Measurements from ENCODE around the gene ANKS6.

Gene ANKS6

DNA sequence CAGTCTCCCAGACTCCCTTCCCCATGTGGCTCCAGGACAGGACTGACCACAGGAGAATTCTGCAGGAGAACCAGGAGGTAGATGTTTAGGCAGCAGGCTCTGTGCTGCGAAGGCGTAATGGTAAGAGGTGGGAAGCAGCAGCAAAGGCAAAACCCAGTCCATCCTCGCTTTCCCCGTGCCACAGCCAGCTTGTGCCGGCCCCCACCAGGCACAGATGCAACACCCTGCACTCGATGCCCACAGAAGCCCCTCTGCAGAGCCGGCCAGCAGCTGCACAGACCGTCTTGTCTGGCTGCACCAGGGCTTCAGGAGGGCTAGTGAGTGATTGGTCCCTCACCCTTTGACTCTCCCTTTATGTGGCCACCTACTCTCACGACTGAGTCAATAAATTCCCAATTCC is 28.0 kb downstream of the ANKS6 start:
- no peak for DNase-seq

DNA sequence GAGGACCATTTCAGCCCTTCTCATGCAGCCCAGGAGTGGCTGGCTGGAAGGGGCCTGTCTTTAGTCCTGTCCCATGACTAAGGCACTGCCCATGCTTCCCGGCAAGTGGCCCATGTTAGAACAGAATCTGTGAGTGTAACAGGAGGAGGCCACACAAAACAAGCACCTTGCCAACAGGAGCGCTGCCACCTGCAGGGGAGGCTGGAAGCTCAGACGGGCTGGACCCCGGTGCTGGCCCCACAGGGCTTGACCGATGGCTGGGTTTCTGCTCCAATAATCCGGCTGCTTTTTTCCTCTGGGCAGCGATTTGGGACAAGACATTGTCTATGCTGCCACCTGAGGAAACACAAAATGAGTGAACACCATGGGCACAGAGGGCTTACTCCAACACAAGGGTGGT is 28.4 kb downstream of the ANKS6 start:
- no peak for DNase-seq

DNA sequence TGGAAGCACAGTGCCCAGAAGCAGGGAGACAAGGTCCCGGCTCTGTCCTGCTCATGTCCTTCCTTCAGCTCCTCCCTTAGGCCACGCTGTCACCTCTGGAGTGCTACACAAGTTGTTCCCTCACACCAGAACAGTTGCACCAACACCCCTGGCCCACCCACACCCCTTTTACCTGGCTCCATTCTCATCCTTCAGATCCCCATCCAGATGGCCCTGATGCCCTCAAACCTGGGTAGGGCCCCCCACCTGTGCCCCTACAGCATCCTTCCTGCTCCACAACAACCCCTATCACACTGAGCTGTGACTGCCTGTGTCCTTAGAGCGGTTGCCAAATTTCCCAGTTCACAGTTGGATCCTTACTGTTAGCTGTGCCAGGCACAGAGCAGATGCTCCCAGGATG is 29.2 kb downstream of the ANKS6 start:
- DNase-seq = no peak

DNA sequence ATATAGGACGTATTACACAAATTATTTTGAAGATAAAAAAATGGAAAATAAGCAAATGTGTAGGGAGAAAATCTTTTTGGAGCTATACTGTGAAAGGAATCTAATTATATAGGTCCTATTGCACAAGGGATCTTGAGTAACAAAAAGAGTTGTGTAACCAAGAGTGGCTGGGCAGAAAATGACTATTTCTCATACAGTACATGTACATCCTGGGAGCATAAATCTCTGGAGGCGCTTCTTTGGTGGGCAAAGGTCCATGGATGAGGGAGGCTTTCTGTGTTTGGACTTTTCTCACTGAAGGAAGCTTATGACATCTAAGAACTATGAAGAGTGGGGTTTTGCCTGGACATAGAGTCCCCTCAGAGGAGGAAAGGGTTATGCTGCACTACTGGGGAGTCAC is 29.8 kb downstream of the ANKS6 start:
- no peak for DNase-seq

GRCh38 chr9:98765256-98765655 is 31.1 kb downstream of the ANKS6 start:
- DNase-seq = no peak

DNA sequence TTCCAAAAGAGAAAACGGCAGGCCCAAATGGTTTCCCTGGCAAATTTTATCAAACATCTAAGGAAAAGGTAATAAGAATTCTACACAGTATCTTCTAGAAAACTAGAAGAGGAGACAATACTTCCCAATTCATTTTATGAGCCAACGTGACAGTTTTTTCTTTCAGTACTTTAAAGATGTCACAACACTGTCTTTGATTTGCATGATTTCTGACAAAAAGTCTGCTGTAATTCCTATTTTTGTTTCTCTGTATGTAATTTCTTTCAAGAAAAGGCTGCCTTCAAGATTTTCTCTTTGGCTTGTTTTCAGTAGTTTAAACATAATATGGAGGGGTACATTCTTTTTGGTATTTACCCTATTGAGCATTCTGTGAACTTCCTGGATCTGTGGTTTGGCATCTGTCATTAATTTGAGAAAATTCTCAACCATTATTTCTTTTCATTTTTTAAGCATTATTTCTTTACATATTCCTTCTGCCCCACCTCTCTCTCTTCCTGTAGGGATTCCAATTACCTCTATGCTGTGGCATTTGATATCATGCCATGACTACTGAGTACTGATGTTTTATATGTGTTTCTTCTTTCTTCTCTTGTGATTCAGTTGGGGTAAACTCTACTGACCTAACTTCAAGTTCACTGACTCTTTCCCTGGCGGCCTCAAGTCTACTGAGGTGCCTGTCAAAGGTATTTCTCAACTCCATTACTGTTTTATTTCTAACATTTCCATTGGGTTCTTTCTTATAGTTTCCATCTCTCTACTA is 32.2 kb downstream of the ANKS6 start:
- DNase-seq = no peak

GRCh38 chr9:98760231-98760630 is 36.1 kb downstream of the ANKS6 start:
- no peak for DNase-seq

DNA sequence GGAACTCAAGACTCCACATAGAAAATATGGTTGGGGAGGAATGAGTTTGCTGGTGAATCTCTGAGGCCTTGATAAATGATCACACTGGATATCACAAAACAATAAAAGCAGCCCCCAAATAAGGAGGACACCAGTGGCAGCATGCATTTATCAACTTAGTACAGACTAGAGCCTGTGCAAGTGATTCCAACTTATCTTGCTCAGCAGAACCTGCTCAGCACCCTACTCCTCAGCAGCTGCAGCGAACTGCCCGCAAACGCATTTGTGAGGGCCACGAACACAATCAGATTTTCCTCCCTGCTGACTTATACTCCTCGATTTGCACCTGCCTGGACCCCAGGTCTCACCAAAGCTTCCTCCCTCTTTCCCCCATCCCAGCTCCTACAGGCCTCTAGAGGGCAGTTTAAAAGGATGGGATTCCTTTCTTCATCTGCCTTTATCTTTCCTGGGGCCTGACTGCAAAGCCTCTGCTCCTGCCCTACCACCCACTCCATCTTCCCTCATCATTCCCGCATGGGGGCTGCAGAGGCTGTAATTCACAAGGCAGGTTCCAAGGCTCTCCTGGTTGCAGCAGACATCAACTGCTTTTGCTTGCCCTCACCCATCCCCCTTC is 41.2 kb downstream of the ANKS6 start:
- no peak for DNase-seq

DNA sequence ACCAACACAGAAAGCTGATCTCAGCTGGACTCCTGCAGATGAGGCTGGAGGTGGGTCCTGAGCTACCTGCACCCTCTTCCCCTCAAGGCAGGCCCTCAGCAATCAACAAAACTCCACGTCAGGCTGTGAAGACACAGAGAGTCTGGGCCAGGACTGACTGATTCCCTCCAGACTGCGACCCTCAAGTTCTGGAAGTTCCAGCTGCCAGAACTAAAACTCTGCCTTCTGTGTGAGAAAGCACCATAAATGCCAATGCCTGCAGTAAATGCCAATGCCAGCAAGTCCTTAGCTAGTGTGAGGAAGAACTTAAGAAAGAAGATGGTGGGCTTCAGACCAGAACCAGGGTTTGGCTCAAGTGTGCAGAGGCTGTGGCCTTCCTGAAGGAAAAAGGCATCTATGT is 45.1 kb downstream of the ANKS6 start:
- no peak for DNase-seq

DNA sequence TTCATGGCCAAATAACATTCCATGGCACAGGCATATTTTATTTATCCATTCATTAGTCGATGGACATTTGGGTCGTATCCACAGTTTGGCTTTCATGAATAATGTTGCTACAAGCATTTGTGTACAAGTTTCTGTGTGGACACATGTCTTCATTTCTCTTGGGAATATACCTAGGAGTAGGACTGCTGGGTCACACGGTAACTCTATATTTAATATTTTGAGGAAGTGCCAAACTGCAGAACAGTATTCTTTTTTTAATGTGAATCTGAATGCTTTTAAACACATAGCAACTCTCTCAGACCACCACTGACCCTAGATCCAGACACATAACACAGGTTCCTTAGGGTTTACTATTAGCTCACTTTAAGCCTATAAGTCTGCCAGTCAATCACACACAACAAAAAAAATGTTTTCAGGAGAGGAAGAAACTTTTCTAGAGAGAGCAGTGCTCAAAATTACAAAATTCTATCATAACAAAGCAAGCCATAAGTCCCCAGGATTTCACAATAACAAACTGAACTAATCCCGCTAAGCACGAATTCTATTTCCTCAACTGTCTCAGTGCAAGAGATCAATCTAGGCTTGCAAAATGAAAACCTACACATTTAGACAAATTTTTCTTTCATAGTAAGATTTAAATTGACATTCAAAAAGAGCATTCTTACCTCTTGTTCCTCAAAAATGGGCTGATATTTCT is 45.8 kb downstream of the ANKS6 start:
- DNase-seq = no peak

GRCh38 chr9:98747476-98747875 is 48.9 kb downstream of the ANKS6 start:
- no peak for DNase-seq

GRCh38 chr9:98745470-98745869 is 50.9 kb downstream of the ANKS6 start:
- no peak for DNase-seq

DNA sequence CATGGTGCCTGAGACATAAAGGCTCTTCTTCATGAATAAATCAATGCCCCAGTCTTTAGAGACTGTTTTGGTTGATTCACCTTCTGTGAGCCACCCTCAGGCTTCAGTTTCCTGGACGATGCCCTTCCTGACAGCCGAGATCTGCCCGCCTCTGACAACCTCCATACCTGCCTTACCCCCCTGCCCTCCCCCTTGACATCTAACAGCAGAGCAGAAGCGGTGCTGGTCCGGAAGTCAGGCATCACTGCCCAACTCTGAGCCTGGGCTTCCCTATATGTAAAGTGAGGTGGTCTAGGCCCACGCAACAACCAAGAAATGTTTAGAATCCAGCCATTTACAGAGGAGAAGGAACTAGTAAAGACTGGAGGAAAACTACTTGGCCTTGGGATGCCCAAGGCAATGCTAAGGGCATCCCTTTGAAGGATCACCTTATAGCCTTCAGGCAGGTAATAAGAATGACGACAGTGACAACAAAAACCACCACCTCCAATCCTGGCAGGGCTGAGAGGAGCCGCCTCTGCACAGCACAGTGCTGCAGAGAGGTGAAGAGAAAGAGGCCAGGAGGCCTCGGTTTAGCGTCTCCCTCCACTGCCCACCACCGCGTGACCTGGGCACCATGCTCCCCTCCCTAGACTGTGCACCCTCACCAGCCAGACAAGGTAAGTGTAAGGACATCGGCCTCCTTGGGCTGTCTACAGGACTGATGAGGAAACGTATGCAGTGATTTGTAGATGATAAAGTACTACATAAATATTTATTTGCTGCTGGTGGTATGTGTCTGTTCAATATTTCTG is 52.3 kb downstream of the ANKS6 start:
- no peak for DNase-seq

- no peak for DNase-seq
Measured at GRCh38 chr9:98743329-98743728, 53.0 kb downstream of the ANKS6 start.

DNA sequence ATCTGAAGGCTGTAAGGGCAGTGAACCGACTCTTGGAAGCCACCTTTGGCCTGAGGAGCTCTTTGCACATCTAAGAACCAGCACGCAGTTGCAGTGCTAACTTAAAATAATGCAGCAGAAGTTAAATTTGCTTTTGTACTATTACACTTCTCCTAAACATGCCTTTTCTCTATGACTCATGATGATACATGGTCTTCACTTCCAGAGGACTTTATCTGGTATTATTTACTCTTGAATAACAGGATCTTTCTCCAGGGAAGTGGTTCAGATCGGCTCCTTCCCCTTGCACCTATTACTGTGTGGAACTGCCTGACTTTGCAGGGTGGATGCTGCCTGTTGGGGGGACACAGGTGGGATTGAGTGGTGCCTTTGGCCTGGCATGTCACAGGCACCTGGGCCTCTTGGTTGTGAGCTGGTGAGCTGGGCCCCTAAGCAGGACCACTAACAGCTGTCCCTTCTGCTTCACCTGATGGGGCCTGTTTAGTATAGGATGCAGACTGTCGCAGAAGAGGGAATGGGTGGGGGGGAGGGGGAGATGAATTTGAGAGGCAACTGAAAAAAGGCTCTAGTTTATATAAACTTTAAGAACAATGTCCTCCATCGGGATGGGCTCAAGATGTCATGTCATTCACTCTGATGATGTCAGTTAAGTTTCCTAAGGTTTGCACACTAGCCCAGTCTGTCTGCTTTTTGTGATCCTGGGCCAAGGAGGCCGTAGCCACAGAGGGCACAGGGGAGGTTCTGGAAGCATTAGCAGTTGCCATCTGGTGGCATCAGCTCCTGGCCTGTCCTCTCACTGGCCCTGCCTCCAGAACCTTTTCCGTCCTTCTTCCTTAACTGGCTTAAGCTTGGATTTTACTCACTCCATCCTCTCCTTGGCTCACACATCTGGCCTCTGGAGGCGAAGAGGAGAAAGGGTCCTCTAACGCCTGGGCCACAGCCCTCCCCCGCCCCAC is 53.8 kb downstream of the ANKS6 start:
- no peak for DNase-seq

- DNase-seq = no peak
Measured at GRCh38 chr9:98740226-98740881, 56.0 kb downstream of the ANKS6 start.

GRCh38 chr9:98738741-98739140 is 57.6 kb downstream of the ANKS6 start:
- no peak for DNase-seq

- DNase-seq = no peak
Measured at GRCh38 chr9:98736226-98736625, 60.1 kb downstream of the ANKS6 start.

DNA sequence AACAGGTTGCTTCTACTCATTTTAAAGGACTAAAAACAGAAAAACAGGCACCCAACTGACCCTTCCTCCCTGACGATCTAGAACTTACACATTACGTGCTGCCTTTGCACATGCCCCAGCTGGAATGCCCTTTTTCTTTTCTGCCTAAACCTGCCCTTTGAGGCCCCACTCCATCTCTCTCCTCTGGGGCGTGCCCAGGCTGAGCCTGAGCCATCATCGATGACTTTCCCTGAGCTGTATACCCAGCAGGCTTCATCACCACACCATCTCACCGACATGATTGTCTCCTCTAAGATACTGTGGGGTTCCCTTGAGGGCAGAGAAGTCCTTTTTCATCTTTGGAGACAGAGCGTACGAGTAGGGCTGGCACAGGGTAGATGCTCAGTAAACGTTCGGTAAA is 63.6 kb downstream of the ANKS6 start:
- no peak for DNase-seq

DNA sequence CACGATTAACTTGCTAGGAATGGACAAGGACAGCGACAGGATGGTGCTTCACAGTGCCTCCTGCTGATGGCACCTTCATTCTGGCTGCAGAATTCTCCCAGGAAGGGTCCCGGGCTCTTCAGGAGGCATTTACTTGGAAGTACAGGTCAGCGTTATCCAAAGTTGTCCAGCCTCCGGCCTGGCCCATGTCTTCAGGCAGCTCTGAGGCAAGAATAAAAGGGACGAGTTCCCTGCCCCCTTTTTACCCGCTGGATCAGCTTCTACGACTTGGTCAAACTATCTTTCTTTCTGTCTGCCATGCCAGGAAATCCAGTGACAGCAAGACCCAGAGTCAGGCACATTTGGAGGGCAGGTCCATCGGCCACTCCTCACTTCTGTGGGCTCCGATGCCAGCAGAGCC is 64.3 kb downstream of the ANKS6 start:
- no peak for DNase-seq

- DNase-seq = no peak
Measured at GRCh38 chr9:98730871-98731270, 65.5 kb downstream of the ANKS6 start.

DNA sequence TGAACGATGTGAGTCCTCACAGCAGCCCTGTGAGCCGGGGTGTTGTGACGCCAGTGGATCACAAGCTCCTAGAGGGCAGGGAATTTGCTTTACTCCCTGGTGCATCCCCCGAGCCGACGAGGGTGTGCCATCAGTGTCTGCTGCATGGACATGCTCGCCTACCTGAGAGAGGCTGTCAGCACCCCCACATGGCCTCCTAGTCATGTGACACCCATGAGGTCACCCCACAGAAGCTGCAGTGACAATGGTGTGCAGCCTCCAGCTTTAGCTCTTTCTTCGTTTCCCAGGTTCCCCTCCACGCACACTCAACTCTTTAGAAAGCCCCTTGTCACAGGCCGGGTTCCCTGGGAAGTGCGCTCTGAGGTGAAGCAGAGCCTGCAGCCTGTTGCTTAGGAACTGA is 67.9 kb downstream of the ANKS6 start:
- no peak for DNase-seq
